ENCODE measurements around the gene PMCH.
"Not testable (repeated sequence)": the region's sequence is repeated elsewhere in the genome, so short reads cannot be mapped to it uniquely, and the experiment has no call there.

PMCH gene

GRCh38 chr12:102197789-102198188 is at the start of gene PMCH:
PMCH (minus strand) TSS chr12:102197833; CDS start chr12:102197770, 63 bp downstream.
- DNase-seq = no peak

- DNase-seq = not testable (repeated sequence)
Observed at GRCh38 chr12:102240859-102241258, 43.2 kb upstream of the PMCH start.

GRCh38 chr12:102234599-102234998 is 37.0 kb upstream of the PMCH start:
- DNase-seq = no peak

GRCh38 chr12:102232446-102232845 is 34.8 kb upstream of the PMCH start:
- DNase-seq = no peak

- no peak for DNase-seq
Observed at GRCh38 chr12:102232036-102232435, 34.4 kb upstream of the PMCH start.

GRCh38 chr12:102227954-102228353 is 30.3 kb upstream of the PMCH start:
- no peak for DNase-seq

- DNase-seq = no peak
Observed at GRCh38 chr12:102220736-102221135, 23.1 kb upstream of the PMCH start.

- DNase-seq = no peak
Observed at GRCh38 chr12:102215992-102216691, 18.5 kb upstream of the PMCH start.

- no peak for DNase-seq
Observed at GRCh38 chr12:102204025-102204424, 6.4 kb upstream of the PMCH start.

GRCh38 chr12:102202556-102202955 is 4.9 kb upstream of the PMCH start:
- no peak for DNase-seq

GRCh38 chr12:102201436-102202061 is 3.9 kb upstream of the PMCH start:
- DNase-seq = no peak

GRCh38 chr12:102195826-102196225 is 1.8 kb downstream of the PMCH start:
- DNase-seq = no peak

- no peak for DNase-seq
Observed at GRCh38 chr12:102182635-102183034, 15.0 kb downstream of the PMCH start.

- no peak for DNase-seq
Observed at GRCh38 chr12:102174761-102175160, 22.9 kb downstream of the PMCH start.

GRCh38 chr12:102174117-102174516 is 23.5 kb downstream of the PMCH start:
- no peak for DNase-seq

- DNase-seq = no peak
Observed at GRCh38 chr12:102172436-102172835, 25.2 kb downstream of the PMCH start.

GRCh38 chr12:102171951-102172350 is 25.7 kb downstream of the PMCH start:
- DNase-seq = no peak

- peak; percentile 22 for DNase-seq
Observed at GRCh38 chr12:102169922-102170621, 27.6 kb downstream of the PMCH start.

GRCh38 chr12:102167821-102168604 is 29.6 kb downstream of the PMCH start:
- DNase-seq = no peak

- no peak for DNase-seq
Observed at GRCh38 chr12:102163383-102163782, 34.2 kb downstream of the PMCH start.

- DNase-seq = not testable (repeated sequence)
Observed at GRCh38 chr12:102155206-102155605, 42.4 kb downstream of the PMCH start.

- DNase-seq = not testable (repeated sequence)
Observed at GRCh38 chr12:102147062-102147587, 50.5 kb downstream of the PMCH start.
